Mammary epithelial cell (primary cell): ENCODE data around the gene AMPH.

ENCODE experiments used
- CTCF ChIP-seq, 2 donors: IDR thresholded peaks in 1 of 2; conservative IDR thresholded peaks in 1 of 2; 2 replicates each; pipeline ENCODE4 v1.5.1; 2011 to 2012; ENCODE audit warnings: inconsistent platforms in 2 of 2, low read length in 2 of 2, mild to moderate bottlenecking in 2 of 2, control low read depth in 1 of 2, low read depth in 1 of 2; ENCODE audit not compliant: insufficient read depth in 1 of 2; ENCODE audit errors: extremely low read depth in 1 of 2
- EZH2 ChIP-seq: IDR thresholded peaks from 2 replicates; pipeline ENCODE4 v1.6.1; 2012; ENCODE audit warnings: low read length, inconsistent platforms, borderline replicate concordance

- no peak for TF ChIP-seq CTCF (conservative IDR thresholded peaks at IDR 0.05 in 1 of 2, IDR thresholded peaks at IDR 0.05 in 1 of 2; ENCODE audit: extremely low read depth in 1 of 2, insufficient read depth in 1 of 2, low read depth in 1 of 2, low read length in 2 of 2)
- TF ChIP-seq EZH2 = no peak
Measured at GRCh38 chr7:38334163-38334562, 297.0 kb downstream of the AMPH start.
